SK-N-SH (cell line): ENCODE measurements around the gene KCNK16. TPM values are rescaled to one million over a fixed set of nuclear protein-coding genes. Genes with fewer than 3 reads are reported as not detected.
A peak's percentile ranks its signal among the peaks of the same experiment; 100 is the strongest.

Source experiments
- CTCF ChIA-PET: fragments of 300-600, 350-600 bp; formaldehyde crosslinking; extraction: SDS; loops from one replicate; lab custom pipeline; 2021; lab: Yijun Ruan, JAX
- POLR2A ChIA-PET: fragments of 350-600 bp; sonication (Branson Sonifier 250); formaldehyde crosslinking; extraction: SDS; loops from one replicate; lab custom pipeline; 2020; ENCODE audit warnings: antibody characterized with exemption, inconsistent platforms; lab: Yijun Ruan, JAX
- DNase-seq: peaks from one replicate; pipeline ENCODE4 v3.0.0; 2012
- H2AFZ ChIP-seq: fragments of 200-600 bp; sonication (generic); 2 replicates; pipeline ENCODE4 v1.8.1; 2016; ENCODE audit warnings: antibody characterized with exemption, mild to moderate bottlenecking, low read depth
- H3F3A ChIP-seq: fragments of 200-600 bp; sonication (generic); replicated peaks from 2 replicates; pipeline ENCODE3; 2016; ENCODE audit warnings: antibody characterized with exemption, mild to moderate bottlenecking; ENCODE audit not compliant: insufficient read depth
- H3K27ac ChIP-seq, 2 experiments: fragments of 200-500 bp in 1 of 2; fragments of 200-600 bp in 1 of 2; sonication (Bioruptor generic) in 1 of 2; sonication (generic), shearing (Covaris generic) in 1 of 2; 2 replicates each; pipeline versions ENCODE4 v1.5.1 to v1.6.1; 2014 to 2016; ENCODE audit warnings: low read depth in 2 of 2, inconsistent platforms in 1 of 2, low read length in 1 of 2, mild to moderate bottlenecking in 1 of 2, mixed read lengths in 1 of 2
- H3K27me3 ChIP-seq: fragments of 200-600 bp; sonication (generic), shearing (Covaris generic); 2 replicates; pipeline ENCODE4 v1.6.1; 2016; ENCODE audit warnings: mixed run types; ENCODE audit not compliant: insufficient read depth
- H3K36me3 ChIP-seq, 2 experiments: fragments of 200-500 bp in 1 of 2; fragments of 200-600 bp in 1 of 2; sonication (Bioruptor generic) in 1 of 2; sonication (generic) in 1 of 2; replicated peaks in 1 of 2; 2 replicates each; pipeline versions ENCODE3 to v1.5.1; 2014 to 2016; ENCODE audit warnings: low read length in 1 of 2, mild to moderate bottlenecking in 1 of 2; ENCODE audit not compliant: insufficient read depth in 2 of 2, control insufficient read depth in 1 of 2
- H3K4me1 ChIP-seq, 2 experiments: fragments of 200-500 bp in 1 of 2; fragments of 200-600 bp in 1 of 2; sonication (Bioruptor generic) in 1 of 2; sonication (generic), shearing (Covaris generic) in 1 of 2; 2 replicates each; pipeline versions ENCODE4 v1.5.1 to v1.6.1; 2014 to 2016; ENCODE audit warnings: low read depth in 1 of 2, low read length in 1 of 2, mixed run types in 1 of 2; ENCODE audit not compliant: insufficient read depth in 2 of 2, control insufficient read depth in 1 of 2
- H3K4me2 ChIP-seq: fragments of 200-600 bp; sonication (generic), shearing (Covaris generic); 2 replicates; pipeline ENCODE4 v1.6.1; 2017; ENCODE audit warnings: mixed run types
- H3K4me3 ChIP-seq, 2 experiments: fragments of 200-500 bp in 1 of 2; fragments of 200-600 bp in 1 of 2; sonication (Bioruptor generic) in 1 of 2; sonication (generic), shearing (Covaris generic) in 1 of 2; 2 replicates each; pipeline versions ENCODE4 v1.5.1 to v1.8.1; 2014 to 2016; ENCODE audit warnings: low read depth in 2 of 2, inconsistent platforms in 1 of 2, low read length in 1 of 2, mild to moderate bottlenecking in 1 of 2, mixed read lengths in 1 of 2, moderate library complexity in 1 of 2
- H3K79me2 ChIP-seq: fragments of 200-600 bp; sonication (generic); 2 replicates; pipeline ENCODE4 v1.8.1; 2017; ENCODE audit warnings: mild to moderate bottlenecking; ENCODE audit not compliant: insufficient read depth
- H3K9ac ChIP-seq: fragments of 200-600 bp; sonication (generic); 2 replicates; pipeline ENCODE4 v1.6.1; 2017; ENCODE audit warnings: mixed run types
- H3K9me2 ChIP-seq: fragments of 200-600 bp; sonication (generic); 2 replicates; pipeline ENCODE4 v1.6.1; 2017; ENCODE audit warnings: mixed run types
- H3K9me3 ChIP-seq: fragments of 200-600 bp; sonication (generic); 2 replicates; pipeline ENCODE4 v1.6.1; 2017; ENCODE audit warnings: mixed run types, mild to moderate bottlenecking, moderate library complexity
- H4K20me1 ChIP-seq: fragments of 200-600 bp; sonication (generic); 2 replicates; pipeline ENCODE4 v1.6.1; 2017; ENCODE audit warnings: mild to moderate bottlenecking, mixed run types; ENCODE audit not compliant: insufficient read depth
- ELF1 ChIP-seq: IDR thresholded peaks from 2 replicates; pipeline ENCODE4 v1.4.0; 2012
- EP300 ChIP-seq, 2 experiments: IDR thresholded peaks; 2 replicates each; pipeline versions ENCODE4 v1.4.0 to v1.6.1; 2012; ENCODE audit warnings: borderline replicate concordance in 1 of 2, low read depth in 1 of 2, low read length in 1 of 2
- EZH2phosphoT487 ChIP-seq: fragments of 200-600 bp; sonication (generic); IDR thresholded peaks from 2 replicates; pipeline ENCODE4 v1.6.1; 2017; ENCODE audit warnings: low read depth, mixed run types, mild to moderate bottlenecking, antibody characterized with exemption, moderate library complexity, borderline replicate concordance
- FOSL2 ChIP-seq: IDR thresholded peaks from 2 replicates; pipeline ENCODE4 v1.4.0; 2012; ENCODE audit warnings: low read depth, mild to moderate bottlenecking, moderate library complexity, borderline replicate concordance
- FOXJ3 ChIP-seq: sonication (generic); formaldehyde crosslinking; IDR thresholded peaks from 2 replicates; pipeline ENCODE4 v1.5.1; 2020; ENCODE audit warnings: mild to moderate bottlenecking, missing genetic modification reagents
- GATA2 ChIP-seq: sonication (generic); formaldehyde crosslinking; IDR thresholded peaks from 2 replicates; pipeline ENCODE4 v1.5.0; 2020; ENCODE audit warnings: mild to moderate bottlenecking, missing genetic modification reagents
- MXI1 ChIP-seq: IDR thresholded peaks from 2 replicates; pipeline ENCODE4 v1.6.1; 2012; ENCODE audit warnings: mild to moderate bottlenecking, low read depth, low read length, improper control_type of control experiment
- NRF1 ChIP-seq: IDR thresholded peaks from 2 replicates; pipeline ENCODE4 v1.6.1; 2012; ENCODE audit warnings: low read depth, mild to moderate bottlenecking, low read length
- POLR2AphosphoS5 ChIP-seq: IDR thresholded peaks from 2 replicates; pipeline ENCODE4 v1.6.1; 2012; ENCODE audit warnings: low read depth, low read length
- RAD21 ChIP-seq: IDR thresholded peaks from 2 replicates; pipeline ENCODE4 v1.6.1; 2012; ENCODE audit warnings: mild to moderate bottlenecking, low read length
- RCOR1 ChIP-seq: fragments of 150-350 bp; IDR thresholded peaks from 2 replicates; pipeline ENCODE4 v1.6.1; 2017; ENCODE audit warnings: antibody characterized with exemption, low read length
- REST ChIP-seq: IDR thresholded peaks from 2 replicates; pipeline ENCODE4 v1.6.1; 2012; ENCODE audit warnings: mild to moderate bottlenecking, low read depth, low read length, moderate library complexity
- RFX5 ChIP-seq: IDR thresholded peaks from 2 replicates; pipeline ENCODE4 v1.6.1; 2012; ENCODE audit warnings: mild to moderate bottlenecking, improper control_type of control experiment, low read length
- SMC3 ChIP-seq: IDR thresholded peaks from 2 replicates; pipeline ENCODE4 v1.6.1; 2012; ENCODE audit warnings: low read depth, low read length, improper control_type of control experiment
- TCF12 ChIP-seq: IDR thresholded peaks from 2 replicates; pipeline ENCODE4 v1.4.0; 2012
- WGBS: methylation state at CpG from one replicate; pipeline ENCODE4 v1.1.6; 2017; ENCODE audit warnings: low lambda C conversion rate; 5-methylcytosine and 5-hydroxymethylcytosine counted together
- polyA plus RNA-seq, 3 experiments: library from polyadenylated mRNA; depleted of rRNA; stranded (reverse); fragments of >200 nt; gene quantifications; 2 replicates each; pipeline ENCODE4 v1.2.3, GENCODE V29; 2012
- TF ChIP-seq, protein P1 (sequence below): IDR thresholded peaks from 2 replicates; pipeline ENCODE4 v1.4.0; 2012; ENCODE audit warnings: low read depth, borderline replicate concordance
- TF ChIP-seq, protein P2 (sequence below): fragments of 200-600 bp; sonication (generic); IDR thresholded peaks from 2 replicates; pipeline ENCODE4 v1.6.1; 2017; ENCODE audit warnings: antibody characterized with exemption, mild to moderate bottlenecking, moderate library complexity

KCNK16 gene
- polyA plus RNA-seq, 1 of the 3 experiments (the other 2 are of a cell fraction) = not detected

DNA sequence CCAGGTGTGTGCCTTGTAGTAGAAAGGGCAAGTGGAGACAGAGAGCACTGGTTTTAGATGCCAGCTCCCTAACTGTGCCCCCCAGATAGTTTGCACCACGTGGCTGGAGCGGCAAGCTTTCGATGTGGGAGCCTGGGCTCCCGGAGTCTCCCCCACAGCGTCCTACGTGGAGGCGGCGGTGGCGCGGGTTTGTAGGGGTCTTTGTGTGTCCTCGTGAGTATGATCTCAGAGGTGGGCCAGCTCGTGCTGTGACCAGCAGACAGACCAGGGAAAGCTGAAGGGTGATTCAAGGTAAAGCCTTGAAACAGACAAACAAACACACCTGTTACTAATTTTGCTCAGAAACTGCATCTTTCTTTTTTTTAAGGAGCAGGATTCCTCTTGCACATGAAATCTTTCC lies 5.6 kb upstream of the KCNK16 start (continued):
- TF ChIP-seq, protein P1, sequence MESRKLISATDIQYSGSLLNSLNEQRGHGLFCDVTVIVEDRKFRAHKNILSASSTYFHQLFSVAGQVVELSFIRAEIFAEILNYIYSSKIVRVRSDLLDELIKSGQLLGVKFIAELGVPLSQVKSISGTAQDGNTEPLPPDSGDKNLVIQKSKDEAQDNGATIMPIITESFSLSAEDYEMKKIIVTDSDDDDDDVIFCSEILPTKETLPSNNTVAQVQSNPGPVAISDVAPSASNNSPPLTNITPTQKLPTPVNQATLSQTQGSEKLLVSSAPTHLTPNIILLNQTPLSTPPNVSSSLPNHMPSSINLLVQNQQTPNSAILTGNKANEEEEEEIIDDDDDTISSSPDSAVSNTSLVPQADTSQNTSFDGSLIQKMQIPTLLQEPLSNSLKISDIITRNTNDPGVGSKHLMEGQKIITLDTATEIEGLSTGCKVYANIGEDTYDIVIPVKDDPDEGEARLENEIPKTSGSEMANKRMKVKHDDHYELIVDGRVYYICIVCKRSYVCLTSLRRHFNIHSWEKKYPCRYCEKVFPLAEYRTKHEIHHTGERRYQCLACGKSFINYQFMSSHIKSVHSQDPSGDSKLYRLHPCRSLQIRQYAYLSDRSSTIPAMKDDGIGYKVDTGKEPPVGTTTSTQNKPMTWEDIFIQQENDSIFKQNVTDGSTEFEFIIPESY = no peak
- TF ChIP-seq POLR2AphosphoS5 = no peak

DNA sequence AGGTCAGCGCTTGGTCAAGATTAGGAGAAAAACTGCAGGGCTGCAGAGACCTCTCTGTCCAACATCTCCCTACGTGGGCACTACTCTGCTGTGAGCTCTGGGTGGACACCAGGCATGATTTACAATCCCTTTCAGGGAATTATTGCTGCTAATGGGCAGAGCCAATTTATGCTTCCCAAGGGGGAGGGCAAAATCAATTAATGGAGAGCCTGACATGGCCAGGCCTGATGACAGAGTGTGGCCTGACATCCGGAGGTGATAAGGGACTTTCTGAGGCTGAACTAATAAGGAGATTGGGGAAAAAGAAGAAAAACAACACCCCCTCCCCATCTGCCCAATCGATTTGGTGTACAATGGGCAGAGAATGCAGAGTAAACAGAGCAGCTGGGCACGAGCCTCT lies 5.0 kb upstream of the KCNK16 start:
- Histone ChIP-seq H3K9ac (no peak overlapping the region), H3K9me2 (no peaks in the 10 kb centered on the region), H3K27me3 (no peaks in the 10 kb centered on the region)
- CTCF ChIA-PET = interaction anchor here (0.9 to 1.5 kb wide), 4 partner anchors 14 to 298 kb away, joined by 3 to 4 read pairs (median 4); no protein-coding TSS in a partner anchor
- TF ChIP-seq EP300 (IDR thresholded peaks at IDR 0.05; ENCODE audit: borderline replicate concordance in 1 of 2, low read depth in 1 of 2, low read length in 1 of 2) (peak in 1 of 2 experiments; percentile 78; a peak in 1 of 4 replicates), GATA2 (CRISPR knock-in tag) (peak; percentile 77), TCF12 (peak; percentile 16; the same call in 1 of the 2 replicates), FOSL2 (no peak), FOXJ3 (CRISPR knock-in tag) (peak; percentile 32; the same call in 1 of the 2 replicates), RAD21 (no peak), RCOR1 (peak; percentile 6; the same call in 1 of the 2 replicates)
- TF ChIP-seq, all 33 proteins: peak for 5
- POLR2A ChIA-PET = no interaction called here
- Histone ChIP-seq H3F3A (no peaks in the 10 kb centered on the region), H3K36me3 (no peaks in the 10 kb centered on the region), H3K27ac (peak overlapping the region in 1 of 2 experiments; percentile 74; a peak in 2 of 4 replicates), H3K4me1 (peaks cover 0 to 25% of the 10 kb centered on the region in 2 experiments; a peak in 2 of 4 replicates), H3K79me2 (no peaks in the 10 kb centered on the region), H3K4me3 (no peak overlapping the region), H2AFZ (no peak overlapping the region), H3K9me3 (no peaks in the 10 kb centered on the region), H4K20me1 (no peaks in the 10 kb centered on the region), H3K4me2 (no peak overlapping the region)
- 23% methylated on average over 5 of the region's 5 CpGs for WGBS
- peak; percentile 73 for DNase-seq

DNA sequence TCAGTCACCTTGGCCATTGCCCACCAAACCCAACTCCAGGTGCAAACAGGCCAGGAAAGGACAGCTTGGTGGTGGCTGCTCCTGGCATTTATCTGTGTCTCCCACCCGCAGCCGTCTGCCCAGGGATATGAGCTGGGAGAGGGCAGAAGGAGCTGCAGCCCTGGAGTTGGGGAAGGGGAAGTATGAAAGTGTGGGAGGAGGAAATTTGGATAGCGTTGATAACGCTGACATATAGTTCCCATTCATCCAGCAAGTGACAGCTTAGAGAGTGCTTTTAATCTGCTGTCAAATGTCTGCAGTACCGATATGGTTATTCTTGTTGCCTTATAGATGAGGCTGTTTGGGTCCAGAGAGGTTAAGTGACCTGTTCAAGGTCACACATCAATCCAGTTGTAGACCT lies 741 bp downstream of the KCNK16 start:
- peaks cover 0 to 2% of the 10 kb centered on the region in 2 experiments; a peak in 1 of 4 replicates for H3K4me1 ChIP-seq
- no peak overlapping the region for H3K9ac ChIP-seq
- H3F3A ChIP-seq = no peaks in the 10 kb centered on the region
- no peaks in the 10 kb centered on the region for H3K9me2 ChIP-seq
- WGBS = 41% methylated on average over 4 of the region's 5 CpGs
- no peaks in the 10 kb centered on the region for H3K27me3 ChIP-seq
- no peaks in the 10 kb centered on the region for H3K36me3 ChIP-seq
- no peaks in the 10 kb centered on the region for H3K79me2 ChIP-seq
- H3K9me3 ChIP-seq = no peaks in the 10 kb centered on the region
- H3K4me3 ChIP-seq = no peak overlapping the region
- no peak for TF ChIP-seq POLR2AphosphoS5
- no peak for TF ChIP-seq ELF1
- no peak for TF ChIP-seq NRF1
- TF ChIP-seq, protein P2, sequence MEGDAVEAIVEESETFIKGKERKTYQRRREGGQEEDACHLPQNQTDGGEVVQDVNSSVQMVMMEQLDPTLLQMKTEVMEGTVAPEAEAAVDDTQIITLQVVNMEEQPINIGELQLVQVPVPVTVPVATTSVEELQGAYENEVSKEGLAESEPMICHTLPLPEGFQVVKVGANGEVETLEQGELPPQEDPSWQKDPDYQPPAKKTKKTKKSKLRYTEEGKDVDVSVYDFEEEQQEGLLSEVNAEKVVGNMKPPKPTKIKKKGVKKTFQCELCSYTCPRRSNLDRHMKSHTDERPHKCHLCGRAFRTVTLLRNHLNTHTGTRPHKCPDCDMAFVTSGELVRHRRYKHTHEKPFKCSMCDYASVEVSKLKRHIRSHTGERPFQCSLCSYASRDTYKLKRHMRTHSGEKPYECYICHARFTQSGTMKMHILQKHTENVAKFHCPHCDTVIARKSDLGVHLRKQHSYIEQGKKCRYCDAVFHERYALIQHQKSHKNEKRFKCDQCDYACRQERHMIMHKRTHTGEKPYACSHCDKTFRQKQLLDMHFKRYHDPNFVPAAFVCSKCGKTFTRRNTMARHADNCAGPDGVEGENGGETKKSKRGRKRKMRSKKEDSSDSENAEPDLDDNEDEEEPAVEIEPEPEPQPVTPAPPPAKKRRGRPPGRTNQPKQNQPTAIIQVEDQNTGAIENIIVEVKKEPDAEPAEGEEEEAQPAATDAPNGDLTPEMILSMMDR = no peak
- no peak for TF ChIP-seq REST
- no peak for TF ChIP-seq MXI1
- no peak for TF ChIP-seq RFX5
- no peak for TF ChIP-seq FOSL2
- no peak for TF ChIP-seq FOXJ3 (CRISPR knock-in tag)
- TF ChIP-seq EZH2phosphoT487 = no peak
- no peak for TF ChIP-seq SMC3
- H4K20me1 ChIP-seq = no peaks in the 10 kb centered on the region
- ChIA-PET POLR2A (no interaction called here), CTCF (interaction anchor here (1.2 to 3.8 kb wide), 5 partner anchors 11 to 156 kb away, joined by 3 to 20 read pairs (median 4); no protein-coding TSS in a partner anchor)
- H2AFZ ChIP-seq = no peak overlapping the region
- DNase-seq = no peak
- no peak overlapping the region for H3K27ac ChIP-seq
- H3K4me2 ChIP-seq = no peak overlapping the region
